NOMO-1 treated with dmso at 0.1 percent for 144 hours (cell line): Measurements from ENCODE around the gene PNPLA7.
"Not testable (repeated sequence)": the region's sequence is repeated elsewhere in the genome, so short reads cannot be mapped to it uniquely, and the experiment has no call there.

Source experiments
- DNase-seq: peaks from one replicate; lab custom pipeline; 2025; ENCODE audit not compliant: unreplicated experiment; lab: John Stamatoyannopoulos, UW

PNPLA7 gene

DNA sequence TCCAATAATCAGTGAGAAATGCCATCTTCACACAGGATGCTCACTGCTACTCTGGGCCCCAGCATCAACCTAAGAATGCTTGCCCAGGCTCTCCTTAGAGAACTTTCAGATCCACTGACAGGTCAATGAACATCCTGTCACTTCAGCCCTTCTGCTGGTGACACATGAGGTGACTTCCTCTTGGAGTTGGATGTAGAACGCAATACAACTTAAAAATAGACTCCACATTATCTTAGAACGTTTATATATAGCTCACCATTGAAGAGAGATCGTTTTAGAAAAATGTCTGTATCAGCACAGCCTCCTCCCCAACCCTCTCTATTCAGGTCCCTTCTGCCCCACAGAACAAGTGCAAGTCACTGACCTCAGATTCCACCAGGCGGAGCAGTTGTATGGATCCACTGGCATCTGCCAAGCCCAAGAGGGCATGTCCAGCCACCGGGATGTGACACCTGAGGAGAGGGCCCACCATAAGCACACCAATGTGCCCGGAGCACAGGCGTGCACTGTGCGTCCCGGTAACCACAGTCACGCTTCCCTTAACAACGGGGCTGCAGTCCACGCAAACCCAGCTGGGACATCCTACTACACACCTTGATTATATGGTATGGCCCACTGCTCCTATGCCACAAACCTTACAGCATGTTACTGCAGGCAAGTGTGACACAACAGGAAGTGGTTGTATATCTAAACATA lies 25.7 kb upstream of the PNPLA7 start:
- DNase-seq, result peak; percentile 66

- no peak for DNase-seq
Observed at GRCh38 chr9:137575364-137575715, 25.1 kb upstream of the PNPLA7 start.

DNA sequence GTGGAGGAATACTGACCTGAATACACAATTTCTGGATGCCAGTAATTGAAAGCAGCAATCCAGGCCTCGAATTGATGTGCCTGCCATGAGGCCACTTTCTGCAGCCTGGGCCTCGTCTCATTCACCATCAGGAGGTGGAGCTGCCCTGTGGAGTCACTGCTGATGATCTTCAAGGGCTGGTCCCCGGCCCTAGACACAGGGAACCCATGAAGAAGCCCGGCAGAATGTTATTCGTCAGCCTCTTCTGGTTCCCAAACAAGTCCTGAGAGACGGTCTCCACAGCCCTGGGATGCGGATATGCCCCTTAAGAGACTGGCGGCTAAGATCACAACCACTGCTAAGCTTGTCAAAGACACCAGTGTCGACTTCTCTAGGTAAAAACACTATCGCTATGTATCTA lies 24.0 kb upstream of the PNPLA7 start:
- DNase-seq, result no peak

GRCh38 chr9:137570566-137570965 lies 20.4 kb upstream of the PNPLA7 start:
- DNase-seq, result no peak

- no peak for DNase-seq
Observed at GRCh38 chr9:137569609-137570203, 19.5 kb upstream of the PNPLA7 start.

DNA sequence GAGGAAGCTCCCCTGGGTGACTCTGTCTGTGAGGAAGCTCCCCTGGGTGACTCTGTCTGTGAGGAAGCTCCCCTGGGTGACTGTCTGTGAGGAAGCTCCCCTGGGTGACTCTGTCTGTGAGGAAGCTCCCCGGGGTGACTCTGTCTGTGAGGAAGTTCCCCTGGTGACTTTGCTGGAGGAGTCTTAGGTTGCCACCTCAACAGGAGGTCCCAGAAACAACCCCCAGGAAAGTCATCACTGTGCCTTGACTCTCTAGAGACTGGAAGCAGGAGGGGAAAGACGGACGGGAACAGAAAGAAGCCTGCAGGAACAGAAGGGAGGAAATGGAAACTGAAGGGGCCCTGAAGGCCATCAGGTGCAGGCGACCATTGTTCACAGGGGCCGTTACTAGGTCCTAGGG lies 18.2 kb upstream of the PNPLA7 start:
- not testable (repeated sequence) for DNase-seq

GRCh38 chr9:137564817-137565411 lies 14.7 kb upstream of the PNPLA7 start:
- no peak for DNase-seq

DNA sequence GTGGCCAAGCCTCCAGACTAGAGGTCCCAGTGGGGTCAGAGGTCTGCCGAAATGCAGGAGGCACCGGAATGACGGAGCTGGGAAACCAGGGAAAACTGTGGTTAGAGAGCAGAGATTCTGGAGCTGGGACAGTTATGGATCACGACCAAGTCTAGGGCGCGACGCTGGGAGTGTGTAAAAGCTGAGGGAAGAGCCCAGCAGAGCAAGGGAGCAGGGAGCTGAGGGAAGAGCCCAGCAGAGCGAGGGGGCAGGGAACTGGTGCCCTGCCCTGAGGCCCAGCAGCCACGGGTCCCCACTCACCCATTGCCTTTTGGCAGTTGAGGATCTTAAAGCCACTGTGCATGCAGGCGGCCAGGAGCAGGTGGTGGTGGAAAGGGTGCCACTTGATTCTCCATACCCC lies 13.9 kb upstream of the PNPLA7 start:
- DNase-seq, result no peak

- DNase-seq, result no peak
Observed at GRCh38 chr9:137558127-137558526, 7.9 kb upstream of the PNPLA7 start.

- no peak for DNase-seq
Observed at GRCh38 chr9:137556069-137556838, 6.1 kb upstream of the PNPLA7 start.

GRCh38 chr9:137555179-137555578 lies 5.0 kb upstream of the PNPLA7 start:
- no peak for DNase-seq

GRCh38 chr9:137554349-137554748 lies 4.1 kb upstream of the PNPLA7 start:
- no peak for DNase-seq

GRCh38 chr9:137553654-137554053 lies 3.5 kb upstream of the PNPLA7 start:
- DNase-seq, result not testable (repeated sequence)

DNA sequence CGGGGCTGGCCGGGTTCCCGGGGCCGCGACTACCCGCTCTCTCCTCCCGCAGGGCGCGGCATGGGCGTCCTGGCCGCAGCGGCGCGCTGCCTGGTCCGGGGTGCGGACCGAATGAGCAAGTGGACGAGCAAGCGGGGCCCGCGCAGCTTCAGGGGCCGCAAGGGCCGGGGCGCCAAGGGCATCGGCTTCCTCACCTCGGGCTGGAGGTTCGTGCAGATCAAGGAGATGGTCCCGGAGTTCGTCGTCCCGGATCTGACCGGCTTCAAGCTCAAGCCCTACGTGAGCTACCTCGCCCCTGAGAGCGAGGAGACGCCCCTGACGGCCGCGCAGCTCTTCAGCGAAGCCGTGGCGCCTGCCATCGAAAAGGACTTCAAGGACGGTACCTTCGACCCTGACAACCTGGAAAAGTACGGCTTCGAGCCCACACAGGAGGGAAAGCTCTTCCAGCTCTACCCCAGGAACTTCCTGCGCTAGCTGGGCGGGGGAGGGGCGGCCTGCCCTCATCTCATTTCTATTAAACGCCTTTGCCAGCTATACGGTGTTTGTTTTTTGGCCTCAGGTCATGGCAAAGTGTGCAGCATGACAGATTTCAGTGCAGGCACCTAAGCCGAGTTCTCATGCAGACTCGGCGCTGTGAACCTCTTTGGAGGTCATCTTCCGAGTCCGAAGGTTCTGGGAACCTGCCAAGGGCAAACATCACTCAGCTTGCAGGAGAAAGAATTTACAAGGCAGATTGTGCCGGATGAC lies 2.0 kb upstream of the PNPLA7 start:
- no peak for DNase-seq

GRCh38 chr9:137551264-137552021 lies 1.2 kb upstream of the PNPLA7 start, which contains the start of gene MRPL41:
MRPL41 (plus strand) TSS chr9:137551879; CDS start chr9:137552082, 203 bp downstream.
- peak; percentile 91 for DNase-seq

DNA sequence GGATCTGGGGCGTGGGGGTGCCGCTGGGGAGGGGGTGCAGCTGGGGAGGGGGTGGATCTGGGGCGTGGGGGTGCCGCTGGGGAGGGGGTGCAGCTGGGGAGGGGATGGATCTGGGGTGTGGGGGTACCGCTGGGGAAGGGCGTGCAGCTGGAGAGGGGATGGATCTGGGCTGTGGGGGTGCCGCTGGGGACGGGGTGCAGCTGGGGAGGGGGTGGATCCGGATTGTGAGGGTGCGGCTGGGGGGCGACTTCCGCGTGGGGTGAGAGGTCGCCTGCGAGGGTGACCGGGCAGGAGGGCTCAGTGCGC lies 709 bp upstream of the PNPLA7 start:
- not testable (repeated sequence) for DNase-seq

DNA sequence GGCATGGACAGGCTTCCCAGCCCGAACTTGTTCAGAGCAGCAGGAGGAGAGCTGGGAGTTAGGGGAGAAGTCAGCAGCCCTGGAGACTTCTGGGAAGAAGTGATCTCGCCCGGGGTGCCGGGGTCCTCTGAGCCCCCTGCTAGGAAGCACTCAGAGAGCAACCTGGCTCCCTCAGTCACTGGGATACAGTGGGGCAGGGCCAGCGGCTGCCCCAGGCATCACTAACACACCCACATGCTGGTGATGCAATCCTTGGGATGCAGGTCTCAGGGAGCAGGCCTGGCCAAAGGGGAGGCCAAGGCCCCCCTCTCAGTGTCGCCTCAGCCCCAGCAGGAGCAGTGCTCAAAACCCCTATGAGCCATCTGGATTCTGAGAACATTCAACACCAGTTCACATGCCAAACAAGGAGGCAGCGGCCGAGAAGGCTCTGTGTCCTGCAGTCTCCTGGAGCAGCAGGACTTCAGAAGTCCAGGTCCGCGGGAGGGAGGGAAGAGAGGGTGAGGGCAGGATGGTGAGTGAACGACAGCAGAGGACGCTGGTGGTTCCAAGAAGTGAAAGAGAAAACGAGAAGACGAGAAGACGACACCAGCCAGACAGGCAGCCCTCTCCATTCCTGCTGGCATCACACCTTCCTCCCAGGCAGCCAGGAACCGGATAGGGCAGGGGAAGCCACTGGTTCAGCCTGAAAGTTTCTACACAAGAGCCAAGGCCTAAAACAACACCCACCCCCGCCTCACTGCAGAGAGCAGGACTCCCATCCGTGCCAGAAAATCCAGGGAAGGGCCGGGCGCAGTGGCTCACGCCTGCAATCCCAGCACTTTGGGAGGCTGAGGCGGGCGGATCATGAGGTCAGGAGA lies 2.3 kb downstream of the PNPLA7 start:
- DNase-seq, result no peak

DNA sequence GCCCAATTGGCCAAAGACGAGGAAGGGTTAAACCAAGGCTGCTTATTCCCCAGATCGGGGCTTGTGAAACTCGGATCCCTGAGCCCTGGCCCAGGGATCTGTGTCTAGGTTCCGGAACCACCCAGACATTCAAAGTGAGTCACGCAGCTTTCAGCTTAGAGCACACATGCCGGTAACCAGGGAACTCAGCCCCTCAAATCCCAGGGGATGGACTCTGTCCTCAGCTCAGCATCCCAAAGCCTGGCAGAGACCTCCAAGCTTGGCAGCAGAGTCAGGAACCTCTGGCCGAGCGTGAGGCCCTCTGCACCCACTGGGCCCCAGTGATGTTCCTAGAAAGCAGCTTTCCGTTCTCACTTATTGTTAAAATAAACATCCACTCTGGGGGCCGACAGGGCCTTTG lies 5.1 kb downstream of the PNPLA7 start:
- no peak for DNase-seq

GRCh38 chr9:137544176-137544760 lies 5.9 kb downstream of the PNPLA7 start:
- DNase-seq, result no peak
